ENCODE data around the gene DEFB128.

DNA sequence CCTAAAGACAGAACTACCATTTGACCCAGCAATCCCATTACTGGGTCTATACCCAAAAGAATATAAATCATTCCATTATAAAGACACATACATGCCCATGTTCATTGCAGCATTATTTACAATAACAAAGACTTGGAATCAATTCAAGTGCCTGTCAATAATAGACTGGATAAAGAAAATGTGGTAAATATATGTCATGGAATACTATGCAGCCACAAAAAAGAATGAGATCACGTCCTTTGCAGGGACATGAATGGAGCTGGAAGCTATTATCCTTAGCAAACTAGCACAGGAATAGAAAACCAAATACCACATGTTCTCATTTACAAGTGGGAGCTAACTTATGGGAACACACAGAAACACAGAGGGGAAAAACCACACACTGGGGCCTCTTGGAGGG lies 8.7 kb upstream of the DEFB128 start:
- TF ChIP-seq GATA3 (IDR thresholded peaks at IDR 0.05; ENCODE audit: low read depth, low read length): no peak
- TF ChIP-seq GATA2 (IDR thresholded peaks at IDR 0.05; ENCODE audit: low read depth, low read length): no peak

All from SH-SY5Y (cell line).